ENCODE data around the gene PHKA2.
"Not testable (repeated sequence)": the region's sequence is repeated elsewhere in the genome, so short reads cannot be mapped to it uniquely, and the experiment has no call there.

The PHKA2 gene

GRCh38 chrX:18864390-18864920 lies 119.5 kb downstream of the PHKA2 start:
- no peak for DNase-seq (ENCODE audit: low spot score)

DNA sequence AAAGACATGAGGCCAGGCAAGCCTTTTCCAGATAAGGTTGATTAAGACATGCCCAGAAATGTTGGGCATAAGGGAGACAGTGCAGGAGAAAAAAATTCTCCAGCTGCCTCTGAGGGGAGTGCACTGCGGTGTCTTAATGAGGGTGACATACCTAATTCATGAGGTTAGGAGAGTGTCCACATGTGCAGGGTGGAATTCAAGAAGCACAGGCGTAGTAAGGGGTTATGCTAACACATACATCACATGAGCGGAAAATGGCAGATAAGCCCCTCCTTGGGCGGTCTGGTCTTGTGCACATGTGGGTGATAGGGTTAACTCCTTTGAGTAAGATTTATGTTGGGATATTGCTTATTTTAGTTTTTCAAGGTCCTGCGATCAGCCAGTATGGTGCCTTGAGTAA lies 122.4 kb downstream of the PHKA2 start:
- no peak for DNase-seq (ENCODE audit: low spot score)

GRCh38 chrX:18856645-18856997 lies 127.3 kb downstream of the PHKA2 start:
- no peak for DNase-seq (ENCODE audit: low spot score)

DNA sequence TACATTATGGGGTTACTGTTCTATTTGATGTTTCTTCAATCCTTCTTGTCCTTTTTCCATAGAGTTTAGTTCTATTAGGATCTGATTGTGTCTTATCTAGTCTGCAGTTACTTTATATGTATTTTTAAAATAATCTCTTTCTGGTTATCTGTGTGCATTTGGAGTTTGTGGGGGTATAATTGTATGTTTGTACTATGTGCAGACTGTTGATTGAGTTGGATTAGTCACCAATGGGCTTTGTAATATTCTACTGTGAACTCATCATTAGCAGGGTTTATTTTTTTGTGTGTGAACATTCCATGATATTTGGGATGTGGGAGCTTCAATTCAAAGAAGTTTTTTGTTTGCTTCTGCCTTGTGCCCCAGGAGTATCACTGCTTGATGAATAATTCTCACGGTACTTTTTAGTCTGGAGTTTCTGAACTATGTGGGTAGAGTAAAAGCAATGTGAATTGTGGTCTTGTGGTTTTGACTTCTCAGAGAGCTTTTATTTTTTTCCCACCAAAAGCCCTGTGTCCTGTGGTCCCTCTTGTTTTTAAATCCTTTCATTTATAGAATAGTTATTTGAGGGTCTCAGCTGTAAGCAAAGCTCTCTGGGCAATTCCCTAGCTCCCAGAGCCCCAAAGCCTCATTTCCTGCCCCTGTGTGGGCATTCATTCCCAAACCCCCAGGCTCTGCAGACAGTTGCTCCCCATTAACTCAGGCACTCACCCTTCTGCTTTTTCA lies 127.8 kb downstream of the PHKA2 start:
- DNase-seq (ENCODE audit: low spot score): no peak

GRCh38 chrX:18847901-18848300 lies 136.0 kb downstream of the PHKA2 start:
- DNase-seq (ENCODE audit: low spot score): not testable (repeated sequence)

Measured in iPS-NIHi11 (cell line).